GM12878 (cell line): ENCODE measurements around the gene IFRD2. TPM values are rescaled to one million over a fixed set of nuclear protein-coding genes. Genes with fewer than 3 reads are reported as not detected.

ENCODE experiments used
- ATF3 ChIP-seq: IDR thresholded peaks from 2 replicates; pipeline ENCODE4 v1.6.1; 2011; ENCODE audit warnings: low read depth, mild to moderate bottlenecking, low read length, moderate library complexity, borderline replicate concordance; ENCODE audit errors: extremely low read depth
- BCL11A ChIP-seq: IDR thresholded peaks from 2 replicates; pipeline ENCODE4 v1.6.1; 2011; ENCODE audit warnings: low read depth, low read length
- CREB1 ChIP-seq: IDR thresholded peaks from 2 replicates; pipeline ENCODE4 v1.6.1; 2012; ENCODE audit warnings: low read depth, mild to moderate bottlenecking, inconsistent platforms
- DPF2 ChIP-seq: fragments of 450-650 bp; IDR thresholded peaks from 2 replicates; pipeline ENCODE4 v1.6.1; 2017; ENCODE audit warnings: mild to moderate bottlenecking
- E2F8 ChIP-seq: fragments of 450-650 bp; IDR thresholded peaks from 2 replicates; pipeline ENCODE4 v1.6.1; 2018; ENCODE audit warnings: mild to moderate bottlenecking, low read depth, moderate library complexity; ENCODE audit not compliant: partially characterized antibody
- EED ChIP-seq: sonication (generic); IDR thresholded peaks from 2 replicates; pipeline ENCODE4 v1.6.1; 2016; ENCODE audit warnings: antibody characterized with exemption, low read depth
- ETV6 ChIP-seq, 2 experiments: fragments of 450-650 bp in 1 of 2; IDR thresholded peaks in 1 of 2; conservative IDR thresholded peaks in 1 of 2; 2 replicates each; pipeline ENCODE4 v1.6.1; 2014; ENCODE audit warnings: antibody characterized with exemption in 1 of 2, borderline replicate concordance in 1 of 2, low read depth in 1 of 2, mild to moderate bottlenecking in 1 of 2, moderate library complexity in 1 of 2
- FOXK2 ChIP-seq: fragments of 450-650 bp; IDR thresholded peaks from 2 replicates; pipeline ENCODE4 v1.6.1; 2017; ENCODE audit warnings: mild to moderate bottlenecking, moderate library complexity
- FOXM1 ChIP-seq: IDR thresholded peaks from 2 replicates; pipeline ENCODE4 v1.6.1; 2012; ENCODE audit warnings: low read depth, mild to moderate bottlenecking, inconsistent platforms, low read length, moderate library complexity
- GABPA ChIP-seq: IDR thresholded peaks from 2 replicates; pipeline ENCODE4 v1.6.1; 2014; ENCODE audit warnings: antibody characterized with exemption, low read depth, mild to moderate bottlenecking, inconsistent platforms
- GATAD2B ChIP-seq: fragments of 450-650 bp; conservative IDR thresholded peaks from 2 replicates; pipeline ENCODE4 v1.6.1; 2017; ENCODE audit warnings: low read depth, mild to moderate bottlenecking, moderate library complexity
- HCFC1 ChIP-seq: fragments of 150-350 bp; IDR thresholded peaks from 2 replicates; pipeline ENCODE4 v1.6.1; 2014; ENCODE audit warnings: low read length
- LARP7 ChIP-seq: fragments of 450-650 bp; IDR thresholded peaks from 2 replicates; pipeline ENCODE4 v1.6.1; 2017; ENCODE audit warnings: mild to moderate bottlenecking
- MEF2B ChIP-seq: fragments of 450-650 bp; IDR thresholded peaks from 2 replicates; pipeline ENCODE4 v1.6.1; 2018; ENCODE audit warnings: mild to moderate bottlenecking, moderate library complexity; ENCODE audit not compliant: partially characterized antibody, poor library complexity, severe bottlenecking
- MTA2 ChIP-seq: fragments of 450-650 bp; IDR thresholded peaks from 2 replicates; pipeline ENCODE4 v1.6.1; 2016; ENCODE audit warnings: low read depth, mild to moderate bottlenecking, moderate library complexity
- NBN ChIP-seq: fragments of 450-650 bp; IDR thresholded peaks from 2 replicates; pipeline ENCODE4 v1.6.1; 2016
- NR2F1 ChIP-seq: fragments of 450-650 bp; conservative IDR thresholded peaks from 2 replicates; pipeline ENCODE4 v1.6.1; 2017; ENCODE audit warnings: mild to moderate bottlenecking
- SRF ChIP-seq, 2 experiments: IDR thresholded peaks; 2 replicates each; pipeline ENCODE4 v1.6.1; 2011; ENCODE audit warnings: low read depth in 2 of 2, low read length in 2 of 2, mild to moderate bottlenecking in 1 of 2, moderate library complexity in 1 of 2
- YY1 ChIP-seq: IDR thresholded peaks from 2 replicates; pipeline ENCODE4 v1.6.1; 2011; ENCODE audit warnings: low read depth, mild to moderate bottlenecking, low read length
- ZNF207 ChIP-seq: fragments of 450-650 bp; IDR thresholded peaks from 2 replicates; pipeline ENCODE4 v1.6.1; 2014; ENCODE audit warnings: antibody characterized with exemption, mild to moderate bottlenecking, borderline replicate concordance
- ZNF217 ChIP-seq: fragments of 450-650 bp; IDR thresholded peaks from 2 replicates; pipeline ENCODE4 v1.6.1; 2017; ENCODE audit warnings: antibody characterized with exemption, mild to moderate bottlenecking
- polyA plus RNA-seq, 11 experiments: library from polyadenylated mRNA; depleted of rRNA in 4 of 11; unstranded in 6 of 11; stranded (reverse) in 5 of 11; fragments of >200 nt; fragmentation: Nextera tagmentation in 4 of 11; fragmentation: Illumina TruSeq in 1 of 11; extraction: Ambion mirVana in 4 of 11; extraction: Trizol in 1 of 11; gene quantifications; 1 replicate in 1 of 11; 2 replicates in 10 of 11; pipeline versions ENCODE4 v1.2.1 to v1.2.3, GENCODE V29; 2011 to 2016; ENCODE audit warnings: inconsistent platforms in 2 of 11, missing spikeins in 2 of 11, low read depth in 1 of 11
- total RNA-seq, 4 experiments: library from RNA; depleted of rRNA in 3 of 4; stranded (reverse); fragments of >200 nt in 3 of 4; fragmentation: Illumina TruSeq in 1 of 4; extraction: Trizol in 1 of 4; gene quantifications; 2 replicates each; pipeline versions ENCODE4 v1.2.1 to v1.2.3, GENCODE V29; 2013 to 2021
- TF ChIP-seq, protein P1 (sequence below): fragments of 450-650 bp; IDR thresholded peaks from 2 replicates; pipeline ENCODE4 v1.6.1; 2016; ENCODE audit warnings: mild to moderate bottlenecking

Gene IFRD2
- total and polyA plus RNA-seq, 10 of the 15 experiments (the other 5 are each of a cell fraction or from before 2014, with no cell fraction given): 19.1 to 153 (median 80.3) TPM

DNA sequence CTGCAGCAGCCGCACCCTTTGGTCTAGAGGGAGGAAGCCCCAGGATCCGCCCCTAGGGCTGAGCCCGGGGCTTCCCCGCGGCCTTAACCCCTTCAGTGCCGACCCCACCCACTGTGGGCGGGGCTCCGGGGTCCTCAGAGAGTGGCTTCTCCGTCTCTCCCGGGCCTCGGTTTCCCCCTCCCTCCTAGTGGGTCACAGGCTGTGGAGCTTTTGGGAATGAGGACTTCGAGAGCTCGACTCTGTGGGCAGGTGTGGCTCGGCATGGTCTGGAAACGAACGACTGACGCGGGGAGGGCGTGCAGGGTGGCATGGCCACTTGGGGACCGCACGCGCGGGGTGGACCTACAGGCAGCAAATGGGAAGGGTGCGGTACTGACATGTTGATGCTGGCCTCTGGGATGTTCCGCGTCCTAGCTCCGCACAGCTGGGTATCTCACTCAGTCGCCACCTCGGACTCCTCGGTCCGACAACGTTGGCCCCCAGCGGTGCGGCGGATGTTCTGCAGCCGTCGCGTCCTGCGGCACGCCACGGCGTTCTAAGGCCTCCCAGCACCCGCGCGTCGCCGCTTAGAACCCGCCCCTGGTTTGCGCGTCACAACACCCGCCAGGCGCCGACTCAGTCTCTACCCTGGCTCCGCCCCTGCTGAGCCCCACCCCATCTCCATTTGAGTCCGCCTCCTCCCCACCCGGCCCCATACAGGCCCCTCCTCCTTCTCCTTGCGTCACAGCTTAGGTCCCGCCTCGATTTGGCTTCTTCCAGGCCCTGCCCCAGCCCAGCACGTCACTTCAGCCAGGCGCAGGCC is 6.8 kb upstream of the IFRD2 start, which contains the start of the genes HYAL3 and NAA80 (continued):
- TF ChIP-seq E2F8: no peak
- peak; percentile 54; the same call in 1 of the 2 replicates for TF ChIP-seq MTA2
- TF ChIP-seq HCFC1: peak; percentile 40; the same call in 1 of the 2 replicates
- TF ChIP-seq NR2F1: peak; percentile 51; the same call in 1 of the 2 replicates
- 0 out of 2 replicates have a peak, but pooled peaks have one; percentile 43 for TF ChIP-seq ZNF217
- peak; percentile 17 for TF ChIP-seq MEF2B
- TF ChIP-seq NBN: peak; percentile 93
- no peak for TF ChIP-seq EED
- TF ChIP-seq ATF3: no peak
- 0 out of 4 replicates have a peak, but pooled peaks have one; percentile 16 to 20 for TF ChIP-seq SRF (IDR thresholded peaks at IDR 0.05; ENCODE audit: low read depth in 2 of 2, low read length in 2 of 2)
- no peak for TF ChIP-seq ETV6 (conservative IDR thresholded peaks at IDR 0.05 in 1 of 2, IDR thresholded peaks at IDR 0.05 in 1 of 2; ENCODE audit: borderline replicate concordance in 1 of 2, low read depth in 1 of 2)
- TF ChIP-seq LARP7: peak; percentile 97
- no peak for TF ChIP-seq GABPA
- no peak; the same call in 1 of the 2 replicates for TF ChIP-seq FOXK2
- peak; percentile 85 for TF ChIP-seq CREB1
- no peak for TF ChIP-seq FOXM1
- no peak for TF ChIP-seq BCL11A
- TF ChIP-seq, protein P1, sequence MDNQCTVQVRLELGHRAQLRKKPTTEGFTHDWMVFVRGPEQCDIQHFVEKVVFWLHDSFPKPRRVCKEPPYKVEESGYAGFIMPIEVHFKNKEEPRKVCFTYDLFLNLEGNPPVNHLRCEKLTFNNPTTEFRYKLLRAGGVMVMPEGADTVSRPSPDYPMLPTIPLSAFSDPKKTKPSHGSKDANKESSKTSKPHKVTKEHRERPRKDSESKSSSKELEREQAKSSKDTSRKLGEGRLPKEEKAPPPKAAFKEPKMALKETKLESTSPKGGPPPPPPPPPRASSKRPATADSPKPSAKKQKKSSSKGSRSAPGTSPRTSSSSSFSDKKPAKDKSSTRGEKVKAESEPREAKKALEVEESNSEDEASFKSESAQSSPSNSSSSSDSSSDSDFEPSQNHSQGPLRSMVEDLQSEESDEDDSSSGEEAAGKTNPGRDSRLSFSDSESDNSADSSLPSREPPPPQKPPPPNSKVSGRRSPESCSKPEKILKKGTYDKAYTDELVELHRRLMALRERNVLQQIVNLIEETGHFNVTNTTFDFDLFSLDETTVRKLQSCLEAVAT: peak; percentile 76
- peak; percentile 95 for TF ChIP-seq GATAD2B
- TF ChIP-seq ZNF207: peak; percentile 94; the same call in 1 of the 2 replicates
- TF ChIP-seq DPF2: peak; percentile 87
- 0 out of 2 replicates have a peak, but pooled peaks have one; percentile 12 for TF ChIP-seq YY1
